SU-DHL-6 (cell line): ENCODE measurements around the gene ASB2.

ENCODE experiments used
- H2AFZ ChIP-seq: fragments of 200-600 bp; sonication (generic); 2 replicates; pipeline ENCODE4 v1.6.1; 2014; ENCODE audit warnings: low read depth, mild to moderate bottlenecking, moderate library complexity, mixed read lengths, antibody characterized with exemption, low read length; ENCODE audit not compliant: severe bottlenecking
- H3F3A ChIP-seq: fragments of 200-600 bp; shearing (Covaris generic); 2 replicates; pipeline ENCODE4 v1.6.0; 2016; ENCODE audit warnings: antibody characterized with exemption, mild to moderate bottlenecking; ENCODE audit not compliant: insufficient read depth
- H3K27ac ChIP-seq: fragments of 200-600 bp; sonication (generic); 2 replicates; pipeline ENCODE4 v1.5.1; 2016; ENCODE audit warnings: low read depth, mild to moderate bottlenecking, low read length, moderate library complexity, mixed read lengths
- H3K27me3 ChIP-seq: fragments of 200-600 bp; sonication (generic), shearing (Covaris generic); 2 replicates; pipeline ENCODE4 v1.6.0; 2014; ENCODE audit warnings: mild to moderate bottlenecking, low read length
- H3K36me3 ChIP-seq: fragments of 200-600 bp; sonication (generic); 2 replicates; pipeline ENCODE4 v1.6.1; 2014; ENCODE audit warnings: mild to moderate bottlenecking, low read length, mixed read lengths
- H3K4me2 ChIP-seq: fragments of 300-600, 200-600 bp; shearing (Covaris generic), sonication (generic); 2 replicates; pipeline ENCODE4 v1.6.0; 2014; ENCODE audit warnings: low read length, low read depth, mild to moderate bottlenecking; ENCODE audit not compliant: poor library complexity, severe bottlenecking
- H3K4me3 ChIP-seq: fragments of 200-600 bp; sonication (generic); 2 replicates; pipeline ENCODE4 v1.5.1; 2014; ENCODE audit warnings: antibody characterized with exemption, low read length, mild to moderate bottlenecking, mixed read lengths; ENCODE audit not compliant: insufficient read depth, poor library complexity, severe bottlenecking
- H3K79me2 ChIP-seq: fragments of 200-600 bp; sonication (generic); 2 replicates; pipeline ENCODE4 v1.6.1; 2014; ENCODE audit warnings: mild to moderate bottlenecking, low read length, moderate library complexity; ENCODE audit not compliant: insufficient read depth
- H3K9ac ChIP-seq: fragments of 200-600 bp; sonication (generic); 2 replicates; pipeline ENCODE4 v1.7.0; 2014; ENCODE audit warnings: mild to moderate bottlenecking, low read length
- H3K9me2 ChIP-seq: fragments of 200-600 bp; sonication (generic); replicated peaks from 2 replicates; pipeline ENCODE4 v1.6.1; 2014; ENCODE audit warnings: low read length; ENCODE audit not compliant: insufficient read depth
- H3K9me3 ChIP-seq: fragments of 200-600 bp; sonication (generic); 2 replicates; pipeline ENCODE4 v1.6.1; 2014; ENCODE audit warnings: low read length, mixed read lengths; ENCODE audit not compliant: insufficient read depth
- H4K20me1 ChIP-seq: fragments of 200-600 bp; sonication (generic); 2 replicates; pipeline ENCODE4 v1.6.1; 2014; ENCODE audit warnings: low read depth, mild to moderate bottlenecking, antibody characterized with exemption, low read length, moderate library complexity, mixed read lengths
- EZH2phosphoT487 ChIP-seq: fragments of 200-600 bp; sonication (generic), shearing (Covaris generic); conservative IDR thresholded peaks from 2 replicates; pipeline ENCODE4 v1.6.1; 2018; ENCODE audit warnings: mild to moderate bottlenecking, antibody characterized with exemption, low read length, moderate library complexity, mixed read lengths
- TF ChIP-seq, protein P1 (sequence below): fragments of 200-600 bp; sonication (generic); IDR thresholded peaks from one replicate; pipeline ENCODE4 v1.5.1; 2017; ENCODE audit warnings: antibody characterized with exemption, mild to moderate bottlenecking, low read length, moderate library complexity; ENCODE audit not compliant: insufficient read depth, poor library complexity, severe bottlenecking

ASB2 gene

DNA sequence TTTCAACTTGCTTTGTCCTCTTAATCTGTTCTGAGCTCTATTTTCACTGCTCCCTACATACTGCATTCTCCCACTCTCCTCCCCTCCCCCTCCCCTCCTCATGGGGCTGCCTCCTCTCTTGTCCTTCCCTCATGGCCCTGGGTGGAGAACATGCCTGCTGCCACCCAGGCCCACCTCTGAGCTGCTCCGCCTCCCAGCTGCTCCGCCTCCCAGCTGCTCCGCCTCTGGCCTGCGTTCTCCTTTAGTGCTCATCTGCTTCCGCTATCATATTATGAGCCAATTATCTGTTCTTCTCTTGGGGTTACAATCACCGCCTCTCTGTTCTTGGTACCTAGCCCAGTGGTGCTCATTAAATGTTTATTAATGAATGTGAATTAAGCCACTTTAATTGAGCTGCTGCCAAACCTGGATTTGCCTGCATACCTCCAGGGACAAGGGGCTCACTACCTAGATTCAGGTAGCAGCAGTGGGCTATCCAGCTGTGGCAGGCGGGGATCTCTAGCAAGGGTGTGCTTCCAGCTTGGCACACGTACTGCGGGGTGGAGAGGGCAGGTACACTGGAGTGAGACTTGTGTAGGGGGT is 81.3 kb downstream of the ASB2 start:
- TF ChIP-seq EZH2phosphoT487: no peak
- TF ChIP-seq, protein P1, sequence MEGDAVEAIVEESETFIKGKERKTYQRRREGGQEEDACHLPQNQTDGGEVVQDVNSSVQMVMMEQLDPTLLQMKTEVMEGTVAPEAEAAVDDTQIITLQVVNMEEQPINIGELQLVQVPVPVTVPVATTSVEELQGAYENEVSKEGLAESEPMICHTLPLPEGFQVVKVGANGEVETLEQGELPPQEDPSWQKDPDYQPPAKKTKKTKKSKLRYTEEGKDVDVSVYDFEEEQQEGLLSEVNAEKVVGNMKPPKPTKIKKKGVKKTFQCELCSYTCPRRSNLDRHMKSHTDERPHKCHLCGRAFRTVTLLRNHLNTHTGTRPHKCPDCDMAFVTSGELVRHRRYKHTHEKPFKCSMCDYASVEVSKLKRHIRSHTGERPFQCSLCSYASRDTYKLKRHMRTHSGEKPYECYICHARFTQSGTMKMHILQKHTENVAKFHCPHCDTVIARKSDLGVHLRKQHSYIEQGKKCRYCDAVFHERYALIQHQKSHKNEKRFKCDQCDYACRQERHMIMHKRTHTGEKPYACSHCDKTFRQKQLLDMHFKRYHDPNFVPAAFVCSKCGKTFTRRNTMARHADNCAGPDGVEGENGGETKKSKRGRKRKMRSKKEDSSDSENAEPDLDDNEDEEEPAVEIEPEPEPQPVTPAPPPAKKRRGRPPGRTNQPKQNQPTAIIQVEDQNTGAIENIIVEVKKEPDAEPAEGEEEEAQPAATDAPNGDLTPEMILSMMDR: no peak
- Histone ChIP-seq H3K9me3 (no peaks in the 10 kb centered on the region), H3K36me3 (no peaks in the 10 kb centered on the region), H3K27ac (no peak overlapping the region), H3K79me2 (no peaks in the 10 kb centered on the region), H4K20me1 (no peaks in the 10 kb centered on the region), H3K4me3 (no peak overlapping the region), H3K4me2 (no peak overlapping the region), H3F3A (no peaks in the 10 kb centered on the region), H3K9me2 (no peaks in the 10 kb centered on the region), H3K9ac (no peak overlapping the region), H2AFZ (no peak overlapping the region), H3K27me3 (no peaks in the 10 kb centered on the region)

GRCh38 chr14:93893661-93894261 is 82.6 kb downstream of the ASB2 start:
- Histone ChIP-seq H4K20me1 (no peaks in the 10 kb centered on the region), H3K4me2 (no peak overlapping the region), H3K79me2 (no peaks in the 10 kb centered on the region), H3K27me3 (no peaks in the 10 kb centered on the region), H3K4me3 (no peak overlapping the region), H3K9me3 (no peaks in the 10 kb centered on the region), H3K36me3 (no peaks in the 10 kb centered on the region), H2AFZ (no peak overlapping the region), H3K27ac (no peak overlapping the region), H3K9me2 (no peaks in the 10 kb centered on the region), H3K9ac (no peak overlapping the region), H3F3A (no peaks in the 10 kb centered on the region)
- no peak for TF ChIP-seq EZH2phosphoT487
- TF ChIP-seq, protein P1: no peak

GRCh38 chr14:93892923-93893558 is 83.3 kb downstream of the ASB2 start:
- no peaks in the 10 kb centered on the region for H3K36me3 ChIP-seq
- no peaks in the 10 kb centered on the region for H3F3A ChIP-seq
- H3K79me2 ChIP-seq: no peaks in the 10 kb centered on the region
- no peak overlapping the region for H3K4me2 ChIP-seq
- H3K27me3 ChIP-seq: no peaks in the 10 kb centered on the region
- H3K9ac ChIP-seq: no peak overlapping the region
- no peaks in the 10 kb centered on the region for H3K9me2 ChIP-seq
- H2AFZ ChIP-seq: peak overlapping the region; percentile 3
- TF ChIP-seq, protein P1: peak; percentile 90
- no peak for TF ChIP-seq EZH2phosphoT487
- H3K9me3 ChIP-seq: no peaks in the 10 kb centered on the region
- no peak overlapping the region for H3K27ac ChIP-seq
- no peaks in the 10 kb centered on the region for H4K20me1 ChIP-seq
- H3K4me3 ChIP-seq: no peak overlapping the region
